Measurements from ENCODE around the gene GNB1L.
"Not testable (repeated sequence)": the region's sequence is repeated elsewhere in the genome, so short reads cannot be mapped to it uniquely, and the experiment has no call there.

Gene GNB1L

DNA sequence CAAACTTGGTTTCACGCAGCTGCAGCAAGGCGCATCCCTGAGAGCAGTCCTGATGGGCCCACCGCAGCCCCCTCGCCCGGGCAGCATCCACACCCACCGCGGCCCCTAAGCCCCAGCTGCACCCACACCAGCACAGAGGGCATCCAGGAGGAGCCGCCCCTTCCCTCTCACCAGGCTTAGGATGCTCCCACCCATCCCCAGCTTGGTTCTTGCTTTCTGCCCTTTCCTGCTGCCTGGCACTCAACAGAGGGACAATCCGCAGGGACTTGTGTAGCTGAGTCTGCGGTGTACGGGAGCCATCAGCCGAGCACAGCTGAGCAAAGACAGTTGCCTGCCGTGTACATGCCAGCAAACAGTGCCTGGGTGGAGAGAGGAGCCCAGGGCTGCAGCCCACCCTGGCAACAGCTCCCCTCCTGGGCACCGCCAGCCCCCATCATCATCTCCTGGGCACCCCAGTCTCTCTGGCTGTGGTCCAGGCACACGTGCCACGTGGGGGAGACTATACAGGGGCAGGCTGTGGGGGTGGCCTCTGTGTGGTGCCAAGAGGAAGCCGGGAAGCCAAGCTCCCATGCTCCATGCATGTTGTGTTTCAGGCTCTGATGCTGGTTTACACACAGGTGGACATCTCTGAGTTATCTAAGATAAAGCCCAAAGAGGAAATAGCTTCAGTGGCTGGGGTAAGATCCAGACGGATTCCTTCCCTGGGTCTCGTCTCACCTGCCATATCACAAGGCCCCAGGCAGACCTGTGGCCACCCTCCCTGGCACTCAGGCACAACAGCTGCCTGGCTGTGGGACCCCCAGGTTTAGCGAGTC, 36.0 kb upstream of the GNB1L start:
- in situ Hi-C loops (cut with MboI; ENCODE audit: low sequenced_read_pairs), result no loop called here

DNA sequence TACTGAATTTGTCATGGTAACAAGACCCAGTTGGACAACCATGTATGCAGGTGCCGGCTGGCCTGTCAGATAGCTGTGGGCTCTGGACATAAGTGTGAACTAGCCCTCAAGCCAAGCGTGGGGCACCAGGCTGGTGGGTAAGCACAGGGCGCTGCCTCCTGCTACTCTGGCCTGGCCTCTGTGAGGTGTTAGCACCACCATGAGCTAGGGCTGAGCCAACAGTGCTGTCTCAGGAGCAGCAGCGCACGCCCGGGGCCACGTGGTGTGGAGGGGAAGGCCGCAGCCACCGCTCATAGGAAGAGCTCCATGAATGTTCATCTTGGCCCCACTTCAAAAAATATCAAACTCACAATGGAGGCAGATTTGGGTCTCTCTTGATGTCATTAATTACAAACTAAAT, 35.3 kb upstream of the GNB1L start:
- in situ Hi-C loops (cut with MboI; ENCODE audit: low sequenced_read_pairs), result no loop called here

DNA sequence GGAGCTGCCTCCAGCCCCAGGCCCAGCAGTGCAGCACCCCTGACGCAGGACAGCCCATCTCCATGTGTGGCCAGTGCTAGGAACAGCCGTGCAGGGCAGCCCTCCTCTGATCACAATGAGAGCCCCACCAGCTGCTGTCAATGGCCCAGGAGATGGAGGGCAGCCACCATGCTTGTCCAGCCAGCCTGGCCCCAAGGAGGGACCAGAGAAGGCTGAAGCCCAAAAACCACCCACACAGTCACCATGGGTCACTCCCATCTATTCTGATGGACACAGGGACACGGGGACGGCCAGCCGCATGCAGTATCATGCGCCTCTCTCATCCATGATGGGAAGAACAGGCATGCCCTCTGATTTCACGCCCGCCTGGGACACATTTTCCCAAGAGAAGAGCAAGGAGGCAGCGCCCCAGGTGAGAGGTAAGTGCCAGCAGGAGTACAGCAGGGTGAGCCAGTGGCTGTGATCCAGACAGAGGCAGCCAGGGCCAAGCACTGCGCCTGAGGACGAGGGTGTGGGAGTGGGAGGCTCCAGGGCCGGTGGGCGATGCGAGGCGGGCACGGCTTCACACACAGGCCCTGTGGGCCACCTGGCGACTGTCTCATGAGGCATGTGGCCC, 33.6 kb upstream of the GNB1L start:
- in situ Hi-C loops (cut with MboI; ENCODE audit: low sequenced_read_pairs), result no loop called here

DNA sequence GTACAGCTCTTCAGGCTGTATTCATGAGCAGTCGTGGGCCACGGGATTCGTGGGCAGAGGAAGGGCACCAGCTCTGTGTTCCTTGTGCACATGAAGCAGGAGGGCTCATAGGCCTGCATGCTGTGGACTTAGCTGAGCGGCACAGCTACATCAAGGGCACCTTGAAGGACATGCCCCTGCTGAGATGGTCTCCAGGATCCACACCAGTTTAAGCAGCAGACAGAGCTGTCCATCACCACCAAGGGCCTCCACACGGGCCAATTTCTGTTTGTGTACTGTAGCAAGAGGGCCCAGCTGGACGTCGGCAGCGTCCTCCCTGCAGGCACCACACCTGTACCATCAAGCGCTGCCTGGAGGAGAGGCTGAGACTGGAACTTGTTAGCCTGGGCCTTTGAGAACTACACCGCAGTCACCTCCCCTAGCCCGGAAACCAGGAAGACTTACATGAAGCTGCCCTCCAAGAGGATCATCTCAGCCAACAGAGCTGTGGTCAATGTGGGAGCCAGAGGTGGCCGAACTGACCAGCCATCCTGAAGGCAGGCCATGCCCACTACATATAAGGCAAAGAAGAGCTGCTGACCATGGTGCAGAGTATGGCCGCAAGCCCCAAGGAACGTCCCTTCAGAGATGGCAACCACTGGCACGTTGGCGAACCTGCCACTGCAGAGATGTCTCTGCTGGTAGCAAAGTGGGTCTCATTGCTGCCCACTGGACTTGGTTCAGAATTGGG, 32.7 kb upstream of the GNB1L start:
- in situ Hi-C loops (cut with MboI; ENCODE audit: low sequenced_read_pairs), result no loop called here

DNA sequence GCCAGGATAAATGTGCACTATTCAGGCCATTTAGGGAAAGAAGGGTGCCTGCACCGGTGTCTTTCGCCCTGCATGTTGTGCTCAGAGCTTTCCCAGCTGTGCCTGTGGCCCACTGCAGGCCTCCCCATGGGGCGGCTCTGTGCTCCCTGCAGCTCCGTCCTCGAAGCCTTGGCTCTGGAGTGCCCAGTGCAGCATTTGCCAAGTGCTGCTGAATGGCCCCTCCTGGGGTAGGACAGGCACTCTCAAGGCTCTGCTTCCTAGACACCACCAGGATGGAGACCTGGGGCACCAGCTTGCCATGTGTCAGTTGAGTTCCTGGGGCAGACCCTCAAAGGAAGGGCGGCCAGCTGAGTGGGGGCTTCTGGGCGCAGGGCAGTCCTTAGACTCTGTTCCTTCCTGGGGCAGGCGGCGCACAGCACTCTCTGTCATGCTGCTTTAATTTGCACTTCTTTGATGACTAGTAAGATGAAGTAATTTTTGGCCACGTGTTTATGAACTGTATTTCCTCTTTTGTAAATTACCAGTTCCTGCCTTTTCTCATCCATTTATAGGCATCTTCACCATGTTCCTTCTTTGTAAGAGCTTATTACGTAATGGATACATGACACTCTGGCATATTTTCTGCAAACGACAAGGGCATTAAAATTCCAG, 32.1 kb upstream of the GNB1L start:
- in situ Hi-C loops (cut with MboI; ENCODE audit: low sequenced_read_pairs), result no loop called here

DNA sequence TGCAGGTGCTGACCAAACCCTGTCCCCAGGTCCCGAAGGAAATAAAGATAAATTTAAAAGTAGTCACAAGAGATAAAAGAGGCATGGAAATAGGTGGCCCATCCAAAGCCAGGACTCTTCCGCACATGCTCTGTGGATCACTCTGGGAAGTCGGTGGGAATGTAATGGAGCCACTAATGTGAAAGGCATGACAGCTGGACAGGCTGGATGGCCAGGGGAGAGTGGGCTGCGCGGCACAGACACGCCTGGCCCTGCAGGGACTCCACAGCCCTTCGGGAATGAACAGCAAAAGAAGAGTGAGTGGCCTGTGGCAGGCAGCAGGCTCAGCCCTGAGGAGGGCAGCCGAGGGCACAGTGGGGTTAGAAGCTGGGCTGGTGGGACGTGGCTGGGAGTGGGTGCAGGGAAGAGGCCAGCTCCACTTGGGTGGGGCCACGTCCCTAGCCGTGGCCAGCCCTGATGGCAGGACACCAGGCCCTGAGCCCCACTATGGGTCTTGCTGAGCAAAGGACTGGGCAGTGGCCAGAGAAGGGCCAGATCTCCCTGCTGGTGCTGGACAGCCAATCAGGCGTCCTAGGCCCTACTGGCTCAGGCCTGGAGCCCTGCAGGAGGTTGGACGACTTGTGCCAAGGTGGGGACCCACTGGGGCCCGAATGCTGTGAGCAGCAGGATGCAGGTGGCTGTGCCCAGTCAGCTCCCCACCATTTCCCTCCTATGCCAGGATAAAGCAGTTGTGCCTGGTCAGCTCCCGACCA, 31.3 kb upstream of the GNB1L start:
- in situ Hi-C loops (cut with MboI; ENCODE audit: low sequenced_read_pairs), result no loop called here

DNA sequence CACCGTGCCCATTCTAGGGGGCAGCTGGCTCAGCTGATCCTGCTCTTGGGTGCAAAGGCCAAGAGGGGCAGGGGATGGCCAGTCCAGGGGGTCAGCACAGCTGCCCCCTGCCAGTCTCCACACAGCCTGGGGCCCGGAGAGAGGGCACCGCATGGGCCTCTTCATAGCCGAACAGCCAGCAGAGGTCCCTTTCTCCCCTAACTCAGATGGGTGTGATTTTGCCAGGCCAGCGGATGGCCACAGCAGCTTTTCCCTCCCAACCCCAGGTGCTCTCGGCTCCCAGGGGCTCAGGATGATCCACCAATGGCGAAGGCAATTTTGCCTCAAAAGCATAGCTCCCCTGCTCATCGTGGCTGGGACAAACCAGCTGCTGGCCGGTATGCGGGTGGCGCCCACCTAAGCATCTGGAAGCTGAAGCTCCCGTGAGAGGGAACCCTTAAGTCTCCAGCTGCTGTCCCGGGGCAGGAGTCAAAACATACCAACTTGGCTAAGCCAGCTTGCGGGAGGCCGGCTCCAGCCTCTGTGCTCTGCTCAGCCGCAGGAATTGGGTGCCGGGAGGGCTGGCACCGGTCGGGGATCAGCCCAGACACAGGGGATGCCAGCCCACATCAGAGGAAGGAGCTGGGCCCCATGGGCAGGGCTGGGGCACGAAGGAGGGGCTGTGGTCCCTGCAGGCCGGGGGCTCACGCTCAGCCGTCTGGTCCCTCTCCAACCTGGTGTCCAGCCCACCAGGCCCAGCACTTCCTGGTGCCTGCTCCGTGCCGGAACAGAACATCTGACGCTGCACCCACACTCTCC, 30.5 kb upstream of the GNB1L start:
- in situ Hi-C loops (cut with MboI; ENCODE audit: low sequenced_read_pairs), result no loop called here

DNA sequence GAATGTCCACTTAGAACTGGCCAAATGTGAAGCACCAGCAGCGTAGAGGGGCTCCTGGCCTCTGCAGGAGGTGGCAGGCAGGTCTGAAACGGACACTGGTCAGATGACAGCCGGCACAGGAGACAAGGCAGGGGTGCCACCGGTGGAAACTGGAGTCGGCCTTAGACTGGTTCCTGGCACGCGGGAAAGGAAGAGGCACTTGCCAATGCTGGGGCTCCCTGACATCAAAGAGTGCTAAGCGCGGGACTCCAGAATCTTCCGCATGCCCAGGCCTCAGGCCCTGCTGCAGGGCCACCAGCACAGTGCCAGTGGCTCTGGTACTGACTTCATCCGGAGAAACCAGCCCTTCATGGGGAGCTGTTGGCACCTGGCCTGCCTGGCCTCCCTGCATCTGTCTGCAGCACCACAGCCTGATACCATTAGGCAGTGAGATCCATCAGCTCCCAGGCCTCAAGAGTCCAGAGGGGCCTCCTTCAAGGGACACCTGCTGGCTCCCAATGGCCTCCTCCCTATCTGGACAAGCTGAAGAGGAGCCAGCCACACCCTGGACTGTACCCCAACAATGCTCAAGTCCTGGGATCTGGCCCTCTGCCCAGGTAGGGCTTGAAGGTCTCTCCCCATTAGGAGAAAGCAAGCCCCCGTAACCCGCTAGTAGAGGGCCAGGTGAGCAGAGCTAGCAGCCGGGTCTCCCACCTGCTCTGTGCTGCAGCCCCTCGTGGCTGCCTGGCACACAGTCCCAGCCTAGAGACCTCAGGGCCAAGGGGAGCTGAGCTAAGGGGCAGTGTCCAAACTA, 29.7 kb upstream of the GNB1L start:
- in situ Hi-C loops (cut with MboI; ENCODE audit: low sequenced_read_pairs), result no loop called here

DNA sequence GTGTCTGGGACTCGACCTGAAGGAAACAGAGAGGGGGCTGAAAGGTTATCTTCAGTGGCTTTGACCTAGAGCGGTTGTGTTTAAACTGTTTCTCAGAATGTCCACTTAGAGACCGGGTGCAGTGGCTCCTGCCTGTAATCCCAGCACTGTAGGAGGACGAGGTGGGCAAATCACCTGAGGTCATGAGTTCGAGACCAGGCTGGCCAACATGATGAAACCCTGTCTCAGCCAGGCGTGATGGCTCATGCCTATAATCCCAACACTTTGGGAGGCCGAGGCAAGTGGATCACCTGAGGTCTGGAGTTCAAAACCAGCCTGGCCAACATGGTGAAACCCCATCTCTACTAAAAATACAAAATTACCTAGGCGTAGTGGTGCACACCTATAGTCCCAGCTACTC, 28.8 kb upstream of the GNB1L start:
- in situ Hi-C loops (cut with MboI; ENCODE audit: low sequenced_read_pairs), result not testable (repeated sequence)

DNA sequence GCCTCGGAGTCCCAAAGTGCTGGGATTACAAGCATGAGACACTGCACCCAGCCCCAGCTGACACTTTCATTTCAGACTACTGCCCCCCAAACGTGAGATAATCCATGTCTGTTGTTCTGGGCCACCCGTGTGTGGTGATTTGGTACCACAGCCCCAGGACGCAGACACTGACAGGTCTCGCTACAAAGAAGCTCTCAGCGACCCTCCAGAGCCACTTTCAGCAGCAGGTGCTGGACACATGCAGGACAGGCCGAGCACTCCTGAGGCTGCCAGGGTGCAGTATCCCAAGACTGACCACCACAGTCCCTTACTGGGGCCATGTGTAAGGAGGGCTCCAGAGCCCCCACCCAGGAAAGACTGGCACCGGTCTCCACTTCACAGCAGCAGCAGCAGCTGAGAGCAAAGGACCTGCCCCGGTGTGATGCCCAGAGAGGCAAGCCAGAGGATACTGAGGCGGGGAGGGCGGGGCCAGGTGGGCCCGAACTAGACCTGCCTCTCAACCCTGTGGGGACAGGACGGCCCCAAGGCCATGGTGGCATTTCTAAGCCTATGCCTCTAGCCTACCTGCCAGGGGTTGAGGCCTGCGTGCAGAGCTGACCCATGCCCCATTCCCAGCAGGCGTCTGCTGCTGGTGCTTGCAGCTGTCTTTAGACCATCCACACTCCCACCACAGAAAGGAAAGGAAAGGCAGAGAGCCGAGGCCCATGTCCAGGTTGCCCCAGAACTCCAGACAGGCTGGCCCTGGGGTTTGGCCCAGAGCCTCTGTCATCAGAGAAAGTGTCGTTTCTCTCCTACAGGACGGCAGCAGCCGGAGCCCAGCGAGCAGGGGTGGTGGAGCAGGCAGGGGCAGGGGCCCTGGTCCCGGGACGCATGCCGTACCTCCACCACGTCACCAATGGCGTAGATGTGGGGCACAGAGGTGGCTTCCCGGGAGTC, 28.0 kb upstream of the GNB1L start:
- in situ Hi-C loops (cut with MboI; ENCODE audit: low sequenced_read_pairs), result no loop called here

DNA sequence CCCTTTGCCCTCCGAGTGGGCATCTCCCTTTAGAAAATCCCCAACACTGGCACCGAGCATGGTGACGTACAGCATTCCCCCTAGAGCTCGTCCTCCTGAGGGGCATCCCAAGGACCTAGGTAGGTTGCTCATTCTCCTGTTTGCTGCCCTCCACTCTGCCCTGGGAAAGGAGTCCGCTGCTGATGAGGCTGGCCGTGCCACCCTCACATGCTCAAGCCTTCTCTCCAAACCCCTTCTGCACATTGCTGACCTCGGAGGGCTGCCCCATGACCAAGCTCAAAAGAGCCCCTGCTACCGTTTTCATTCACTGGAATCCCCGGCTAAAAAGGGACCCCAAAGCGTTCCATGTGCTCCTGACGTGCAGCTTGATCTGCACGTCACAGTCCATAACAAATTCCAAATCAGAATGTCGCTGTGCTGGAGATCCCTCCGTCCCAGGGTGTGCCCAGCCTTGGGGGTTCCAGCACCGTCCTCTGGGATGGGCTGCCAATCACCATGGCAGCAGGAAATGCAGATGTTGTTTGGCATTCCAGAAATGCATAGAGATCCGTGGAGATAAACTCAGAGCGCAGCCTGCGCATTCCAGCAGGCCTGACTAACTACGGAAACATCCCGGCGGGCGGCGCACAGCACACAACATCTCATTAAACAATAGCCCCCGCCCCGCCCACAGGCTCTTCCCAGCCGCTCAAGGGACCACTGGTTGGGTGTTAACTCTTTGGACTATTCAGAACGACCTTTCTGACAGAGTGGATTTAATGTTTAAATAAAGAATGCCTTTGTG, 26.3 kb upstream of the GNB1L start:
- in situ Hi-C loops (cut with MboI; ENCODE audit: low sequenced_read_pairs), result no loop called here

DNA sequence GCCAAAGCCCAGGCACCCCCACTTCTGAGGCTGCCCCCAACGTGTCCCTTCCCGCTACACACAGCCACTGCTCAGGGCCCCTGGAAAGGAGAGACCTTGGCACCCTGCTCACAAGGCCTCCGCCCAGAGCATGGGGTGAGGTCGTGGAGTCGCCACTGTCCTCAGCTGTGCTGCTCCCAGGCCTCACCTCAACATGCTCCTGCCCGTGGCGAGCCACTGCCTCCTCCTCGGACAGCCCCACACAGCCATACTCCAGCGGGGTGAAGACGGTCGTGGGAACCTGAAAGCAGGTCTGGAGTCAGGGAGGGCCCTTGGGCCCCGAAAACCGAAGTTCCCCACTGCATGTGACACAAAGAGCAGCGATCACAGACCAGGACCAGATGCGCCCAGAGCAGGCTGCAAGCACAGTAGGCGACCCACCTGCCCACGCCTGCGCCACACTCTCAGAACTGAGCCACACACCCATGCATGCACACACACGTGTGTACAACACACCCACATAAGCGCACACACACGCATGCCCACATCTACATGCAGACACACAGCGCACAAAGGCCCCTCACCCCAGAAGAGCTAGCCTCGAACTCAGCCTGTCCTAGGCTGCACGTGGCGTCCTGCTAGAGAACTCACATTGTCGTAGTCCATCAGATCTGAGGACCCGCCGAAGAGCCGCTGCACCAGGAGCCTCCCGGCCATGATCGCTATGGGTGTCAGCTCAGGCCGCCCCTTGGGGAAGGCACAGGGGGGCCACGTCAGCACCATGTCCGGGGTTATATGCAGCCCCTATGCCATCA, 25.5 kb upstream of the GNB1L start:
- in situ Hi-C loops (cut with MboI; ENCODE audit: low sequenced_read_pairs), result no loop called here

DNA sequence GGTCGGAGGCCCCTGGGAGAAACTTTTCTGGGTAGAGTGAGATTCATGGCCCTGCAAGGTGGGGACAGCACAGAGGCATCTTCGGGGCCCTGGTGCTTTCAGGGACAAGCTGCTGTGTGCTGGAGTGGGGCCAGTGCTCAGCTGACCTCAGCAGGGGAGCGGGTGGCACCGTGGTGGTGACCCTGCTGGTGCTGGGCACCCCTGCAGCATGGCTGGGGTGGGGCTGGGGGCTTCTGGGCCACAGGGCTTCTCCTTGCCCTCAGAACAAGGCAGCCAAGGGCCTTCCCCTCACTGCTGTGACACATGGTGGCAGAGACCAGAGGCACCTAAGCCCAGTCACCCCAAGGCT, 24.9 kb upstream of the GNB1L start:
- in situ Hi-C loops (cut with MboI; ENCODE audit: low sequenced_read_pairs), result no loop called here

DNA sequence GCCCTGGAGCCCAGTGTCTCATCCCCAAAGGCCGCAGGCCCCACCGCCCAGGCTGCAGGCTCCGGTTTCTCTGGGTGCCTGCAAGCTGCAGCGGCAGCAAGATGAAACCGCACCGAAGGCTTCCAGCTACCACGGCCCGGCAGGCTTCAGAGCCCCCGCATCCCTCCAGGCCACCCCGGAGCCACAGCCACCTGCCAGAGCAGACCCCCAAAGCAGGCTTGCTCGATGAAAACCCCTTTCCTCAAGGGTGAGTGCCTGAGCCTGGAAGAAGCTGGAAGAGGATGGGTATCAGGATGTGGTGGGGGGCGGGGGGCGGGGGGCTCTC, 24.5 kb upstream of the GNB1L start:
- in situ Hi-C loops (cut with MboI; ENCODE audit: low sequenced_read_pairs), result no loop called here

DNA sequence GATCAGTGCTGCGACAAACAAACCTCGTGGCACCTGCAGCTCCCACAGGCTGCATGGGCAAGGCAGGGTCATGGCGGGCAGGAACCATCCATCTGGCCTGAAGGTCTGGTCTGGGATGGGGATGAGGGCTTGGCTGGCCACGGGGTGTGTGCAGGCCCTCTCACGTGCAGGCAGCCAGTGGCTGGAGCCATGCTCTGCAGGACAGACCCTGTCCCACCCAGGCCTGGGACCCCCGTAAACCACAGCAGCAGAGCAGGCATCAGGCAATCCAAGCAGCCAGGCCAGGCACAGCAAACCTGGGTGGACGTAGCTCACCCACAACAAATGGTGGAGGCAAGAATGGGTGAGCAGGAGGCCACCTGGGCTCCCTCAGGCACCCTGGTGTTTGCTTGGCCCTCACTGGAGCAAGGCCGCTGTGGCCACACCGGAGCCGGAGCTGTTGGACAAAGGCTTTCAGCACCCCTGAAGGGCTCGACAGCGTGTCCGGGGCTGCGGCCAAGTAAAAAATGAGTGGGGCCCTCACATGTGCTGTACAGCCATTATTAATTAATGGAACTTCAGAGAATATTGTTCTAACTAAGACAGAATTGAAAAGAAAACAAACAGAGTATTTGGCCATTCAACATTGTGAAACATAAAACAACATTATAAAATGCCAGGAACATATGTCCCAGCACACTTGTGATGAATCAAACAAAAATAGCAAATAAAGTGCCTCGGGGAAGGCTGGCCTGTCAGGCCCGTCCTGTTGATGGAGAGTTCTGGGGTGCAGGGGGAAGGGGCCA, 24.0 kb upstream of the GNB1L start:
- in situ Hi-C loops (cut with MboI; ENCODE audit: low sequenced_read_pairs), result no loop called here

Measured in HL-60/S4 treated with phorbol 12-myristate 13-acetate at 8.2 ng/mL for 4 days and 3 days (cell line).